Measurements from ENCODE around the gene PTPN23.

PTPN23 gene

GRCh38 chr3:47399531-47400270 lies 18.9 kb downstream of the PTPN23 start:
- TF ChIP-seq SNAI2 (CRISPR knock-in tag; IDR thresholded peaks at IDR 0.05) (no peak), ARNTL (CRISPR knock-in tag; IDR thresholded peaks at IDR 0.05; ENCODE audit: borderline replicate concordance, low read depth) (no peak), PPARA (CRISPR knock-in tag; IDR thresholded peaks at IDR 0.05; ENCODE audit: borderline replicate concordance) (no peak), TOX (CRISPR knock-in tag; IDR thresholded peaks at IDR 0.05; ENCODE audit: borderline replicate concordance) (no peak), TCF4 (CRISPR knock-in tag; IDR thresholded peaks at IDR 0.05; ENCODE audit: borderline replicate concordance) (no peak), OSR1 (CRISPR knock-in tag; IDR thresholded peaks at IDR 0.05) (no peak), ZNF8 (CRISPR knock-in tag; IDR thresholded peaks at IDR 0.05) (no peak), CSDC2 (CRISPR knock-in tag; IDR thresholded peaks at IDR 0.05) (no peak), ZFP30 (CRISPR knock-in tag; IDR thresholded peaks at IDR 0.05) (no peak), ZNF565 (CRISPR knock-in tag; conservative IDR thresholded peaks at IDR 0.05; ENCODE audit: low read depth) (no peak), BACH2 (CRISPR knock-in tag; IDR thresholded peaks at IDR 0.05; ENCODE audit: borderline replicate concordance) (no peak), GLIS3 (CRISPR knock-in tag; IDR thresholded peaks at IDR 0.05) (no peak), RARB (CRISPR knock-in tag; IDR thresholded peaks at IDR 0.05) (no peak), ZNF70 (CRISPR knock-in tag; IDR thresholded peaks at IDR 0.05) (no peak), ESRRG (CRISPR knock-in tag; IDR thresholded peaks at IDR 0.05) (no peak), ISL1 (CRISPR knock-in tag; IDR thresholded peaks at IDR 0.05) (no peak), ZFP3 (CRISPR knock-in tag; IDR thresholded peaks at IDR 0.05) (no peak), ZC3H10 (CRISPR knock-in tag; IDR thresholded peaks at IDR 0.05) (no peak), TSHZ2 (CRISPR knock-in tag; IDR thresholded peaks at IDR 0.05) (no peak)
- ATAC-seq = no peak

DNA sequence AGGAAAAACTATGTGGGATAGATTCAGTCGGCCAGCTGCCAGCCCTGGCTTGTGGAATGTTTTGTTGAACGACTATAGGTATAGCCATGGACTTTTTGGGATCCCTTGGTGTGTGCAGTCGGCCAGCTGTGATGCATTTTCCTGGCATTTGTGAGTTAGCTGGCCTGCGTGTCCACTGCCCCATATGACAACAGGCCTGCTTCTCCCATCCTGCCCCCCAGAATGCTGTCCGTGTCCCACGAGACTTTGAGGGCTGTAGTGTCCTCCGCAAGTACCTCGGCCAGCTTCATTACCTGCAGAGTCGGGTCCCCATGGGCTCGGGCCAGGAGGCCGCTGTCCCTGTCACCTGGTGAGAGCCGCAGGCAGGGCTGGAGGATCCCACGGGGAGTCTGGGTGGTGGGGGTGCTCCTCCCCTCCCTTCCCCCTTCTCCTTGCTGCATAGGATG lies 23.6 kb downstream of the PTPN23 start:
- TF ChIP-seq SNAI2 (CRISPR knock-in tag; IDR thresholded peaks at IDR 0.05) (no peak), CSDC2 (CRISPR knock-in tag; IDR thresholded peaks at IDR 0.05) (no peak), GLIS3 (CRISPR knock-in tag; IDR thresholded peaks at IDR 0.05) (no peak), ARNTL (CRISPR knock-in tag; IDR thresholded peaks at IDR 0.05; ENCODE audit: borderline replicate concordance, low read depth) (no peak), ESRRG (CRISPR knock-in tag; IDR thresholded peaks at IDR 0.05) (no peak), ZFP30 (CRISPR knock-in tag; IDR thresholded peaks at IDR 0.05) (no peak), TOX (CRISPR knock-in tag; IDR thresholded peaks at IDR 0.05; ENCODE audit: borderline replicate concordance) (no peak), ZNF8 (CRISPR knock-in tag; IDR thresholded peaks at IDR 0.05) (no peak), ZNF70 (CRISPR knock-in tag; IDR thresholded peaks at IDR 0.05) (no peak), TSHZ2 (CRISPR knock-in tag; IDR thresholded peaks at IDR 0.05) (no peak), ZFP3 (CRISPR knock-in tag; IDR thresholded peaks at IDR 0.05) (no peak), BACH2 (CRISPR knock-in tag; IDR thresholded peaks at IDR 0.05; ENCODE audit: borderline replicate concordance) (no peak), ZNF565 (CRISPR knock-in tag; conservative IDR thresholded peaks at IDR 0.05; ENCODE audit: low read depth) (no peak), CREB5 (CRISPR knock-in tag; IDR thresholded peaks at IDR 0.05; ENCODE audit: low read depth) (no peak), ISL1 (CRISPR knock-in tag; IDR thresholded peaks at IDR 0.05) (no peak), PPARA (CRISPR knock-in tag; IDR thresholded peaks at IDR 0.05; ENCODE audit: borderline replicate concordance) (no peak), OSR1 (CRISPR knock-in tag; IDR thresholded peaks at IDR 0.05) (no peak), ZC3H10 (CRISPR knock-in tag; IDR thresholded peaks at IDR 0.05) (no peak)
- no peak for ATAC-seq

- TF ChIP-seq RARB (CRISPR knock-in tag; IDR thresholded peaks at IDR 0.05) (no peak), ZNF70 (CRISPR knock-in tag; IDR thresholded peaks at IDR 0.05) (no peak), CSRNP3 (CRISPR knock-in tag; IDR thresholded peaks at IDR 0.05) (no peak)
- TF ChIP-seq, protein P1, sequence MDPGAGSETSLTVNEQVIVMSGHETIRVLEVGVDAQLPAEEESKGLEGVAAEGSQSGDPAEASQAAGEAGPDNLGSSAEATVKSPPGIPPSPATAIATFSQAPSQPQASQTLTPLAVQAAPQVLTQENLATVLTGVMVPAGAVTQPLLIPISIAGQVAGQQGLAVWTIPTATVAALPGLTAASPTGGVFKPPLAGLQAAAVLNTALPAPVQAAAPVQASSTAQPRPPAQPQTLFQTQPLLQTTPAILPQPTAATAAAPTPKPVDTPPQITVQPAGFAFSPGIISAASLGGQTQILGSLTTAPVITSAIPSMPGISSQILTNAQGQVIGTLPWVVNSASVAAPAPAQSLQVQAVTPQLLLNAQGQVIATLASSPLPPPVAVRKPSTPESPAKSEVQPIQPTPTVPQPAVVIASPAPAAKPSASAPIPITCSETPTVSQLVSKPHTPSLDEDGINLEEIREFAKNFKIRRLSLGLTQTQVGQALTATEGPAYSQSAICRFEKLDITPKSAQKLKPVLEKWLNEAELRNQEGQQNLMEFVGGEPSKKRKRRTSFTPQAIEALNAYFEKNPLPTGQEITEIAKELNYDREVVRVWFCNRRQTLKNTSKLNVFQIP (CRISPR knock-in tag; IDR thresholded peaks at IDR 0.05; ENCODE audit: borderline replicate concordance, low read depth) = no peak
- ATAC-seq = peak; percentile 16; the same call in 2 of the 3 replicates
Observed at GRCh38 chr3:47404955-47405790, 24.4 kb downstream of the PTPN23 start.
